SK-N-SH treated with all-trans-retinoic acid at 6 μM for 48 hours (cell line): ENCODE measurements around the gene ZFHX3.

Experiments
- CREB5 ChIP-seq: fragments of 250-450 bp; sonication (Bioruptor Pico); IDR thresholded peaks from 2 replicates; pipeline ENCODE4 v1.5.1; 2020; ENCODE audit warnings: low read depth, mild to moderate bottlenecking, moderate library complexity
- GLIS3 ChIP-seq: fragments of 250-450 bp; sonication (Bioruptor Pico); IDR thresholded peaks from 2 replicates; pipeline ENCODE4 v1.5.0; 2020; ENCODE audit warnings: mild to moderate bottlenecking, moderate library complexity
- PATZ1 ChIP-seq: fragments of 250-450 bp; sonication (Bioruptor Pico); IDR thresholded peaks from 2 replicates; pipeline ENCODE4 v1.8.0; 2020; ENCODE audit warnings: mild to moderate bottlenecking, moderate library complexity, borderline replicate concordance
- SNAI2 ChIP-seq: fragments of 250-450 bp; sonication (Bioruptor Pico); IDR thresholded peaks from 2 replicates; pipeline ENCODE4 v1.5.0; 2020; ENCODE audit warnings: mild to moderate bottlenecking, moderate library complexity
- TSHZ2 ChIP-seq: fragments of 250-450 bp; sonication (Bioruptor Pico); IDR thresholded peaks from 2 replicates; pipeline ENCODE4 v1.5.0; 2020; ENCODE audit warnings: mild to moderate bottlenecking, moderate library complexity
- ZFP30 ChIP-seq: fragments of 450-650 bp; formaldehyde crosslinking; IDR thresholded peaks from 2 replicates; pipeline ENCODE4 v1.5.0; 2022; ENCODE audit warnings: mild to moderate bottlenecking, moderate library complexity
- ZNF565 ChIP-seq: fragments of 450-650 bp; formaldehyde crosslinking; conservative IDR thresholded peaks from 2 replicates; pipeline ENCODE4 v1.5.0; 2020; ENCODE audit warnings: low read depth, mild to moderate bottlenecking, moderate library complexity
- ZNF70 ChIP-seq: fragments of 450-650 bp; formaldehyde crosslinking; IDR thresholded peaks from 2 replicates; pipeline ENCODE4 v1.5.0; 2020; ENCODE audit warnings: mild to moderate bottlenecking, moderate library complexity
- ZNF8 ChIP-seq: fragments of 450-650 bp; formaldehyde crosslinking; IDR thresholded peaks from 2 replicates; pipeline ENCODE4 v1.5.0; 2020; ENCODE audit warnings: mild to moderate bottlenecking, moderate library complexity

- TF ChIP-seq CREB5 (CRISPR knock-in tag) = no peak
- TF ChIP-seq TSHZ2 = no peak
- TF ChIP-seq ZNF8 (CRISPR knock-in tag) = no peak
- TF ChIP-seq SNAI2 (CRISPR knock-in tag) = no peak
- no peak for TF ChIP-seq PATZ1 (CRISPR knock-in tag)
- TF ChIP-seq ZFP30 = no peak
- no peak for TF ChIP-seq ZNF70
- TF ChIP-seq GLIS3 (CRISPR knock-in tag) = no peak
- TF ChIP-seq ZNF565 (CRISPR knock-in tag) = no peak
These were observed 260.8 kb downstream of the ZFHX3 start for GRCh38 chr16:72787130-72787513.
